Breast epithelium (tissue), 3 donors: ENCODE measurements around the gene SLF2.

ENCODE experiments used
- POLR2A ChIP-seq: fragments of 450-650 bp; IDR thresholded peaks from one replicate; pipeline ENCODE4 v1.6.1; 2016; ENCODE audit warnings: antibody characterized with exemption, mild to moderate bottlenecking, moderate library complexity
- POLR2AphosphoS5 ChIP-seq, 3 donors: sonication (generic); formaldehyde crosslinking; IDR thresholded peaks; one replicate each; pipeline ENCODE4 v1.6.1; 2017; ENCODE audit warnings: antibody characterized with exemption in 3 of 3
- TF ChIP-seq, protein P1 (sequence below), 3 donors: fragments of 450-650 bp; IDR thresholded peaks; one replicate each; pipeline ENCODE4 v1.5.1; 2016 to 2017; ENCODE audit warnings: antibody characterized with exemption in 3 of 3, mild to moderate bottlenecking in 3 of 3, moderate library complexity in 3 of 3

DNA sequence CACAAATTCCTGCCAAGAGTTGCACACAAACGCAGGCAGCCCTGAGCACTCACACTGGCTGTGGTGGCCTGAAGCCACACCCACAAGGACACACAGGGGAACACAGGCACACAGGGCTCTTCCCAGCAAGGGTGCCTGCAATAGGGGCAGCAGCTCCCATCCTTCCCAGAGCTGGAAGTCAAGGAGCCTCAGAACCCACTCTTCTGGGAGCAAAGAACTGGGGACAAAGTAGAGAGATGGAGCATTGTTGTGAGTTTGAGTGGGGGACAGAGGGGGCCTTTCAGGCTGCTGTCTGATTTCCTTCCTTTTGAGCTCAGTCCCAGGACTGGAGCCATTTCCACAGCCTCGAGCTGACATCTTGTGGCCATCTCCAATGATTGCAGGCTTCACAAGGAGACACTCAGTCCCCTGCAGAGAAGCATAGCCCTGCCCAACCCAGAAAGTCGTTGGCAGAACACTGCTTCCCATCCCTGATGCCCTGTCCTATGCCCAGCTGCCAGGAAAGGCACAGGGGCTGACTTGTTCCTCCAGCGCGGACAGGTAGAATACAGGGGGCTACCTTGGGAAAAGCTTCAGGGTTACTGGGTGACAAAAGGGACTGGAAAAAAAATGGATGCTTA, 34.4 kb upstream of the SLF2 start:
- TF ChIP-seq POLR2AphosphoS5 (IDR thresholded peaks at IDR 0.05) (no peak), POLR2A (no peak)
- TF ChIP-seq, protein P1, sequence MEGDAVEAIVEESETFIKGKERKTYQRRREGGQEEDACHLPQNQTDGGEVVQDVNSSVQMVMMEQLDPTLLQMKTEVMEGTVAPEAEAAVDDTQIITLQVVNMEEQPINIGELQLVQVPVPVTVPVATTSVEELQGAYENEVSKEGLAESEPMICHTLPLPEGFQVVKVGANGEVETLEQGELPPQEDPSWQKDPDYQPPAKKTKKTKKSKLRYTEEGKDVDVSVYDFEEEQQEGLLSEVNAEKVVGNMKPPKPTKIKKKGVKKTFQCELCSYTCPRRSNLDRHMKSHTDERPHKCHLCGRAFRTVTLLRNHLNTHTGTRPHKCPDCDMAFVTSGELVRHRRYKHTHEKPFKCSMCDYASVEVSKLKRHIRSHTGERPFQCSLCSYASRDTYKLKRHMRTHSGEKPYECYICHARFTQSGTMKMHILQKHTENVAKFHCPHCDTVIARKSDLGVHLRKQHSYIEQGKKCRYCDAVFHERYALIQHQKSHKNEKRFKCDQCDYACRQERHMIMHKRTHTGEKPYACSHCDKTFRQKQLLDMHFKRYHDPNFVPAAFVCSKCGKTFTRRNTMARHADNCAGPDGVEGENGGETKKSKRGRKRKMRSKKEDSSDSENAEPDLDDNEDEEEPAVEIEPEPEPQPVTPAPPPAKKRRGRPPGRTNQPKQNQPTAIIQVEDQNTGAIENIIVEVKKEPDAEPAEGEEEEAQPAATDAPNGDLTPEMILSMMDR (IDR thresholded peaks at IDR 0.05) = peak in 2 of 3 donors; percentile 54 to 69
